Thyroid gland (tissue), 4 donors: Measurements from ENCODE around the gene RNF4. TPM values are rescaled to one million over a fixed set of nuclear protein-coding genes. Genes with fewer than 3 reads are reported as not detected.
A peak's percentile ranks its signal among the peaks of the same experiment; 100 is the strongest.
"Not testable (repeated sequence)": the region's sequence is repeated elsewhere in the genome, so short reads cannot be mapped to it uniquely, and the experiment has no call there.

Experiments used
- DNase-seq, 2 donors: peaks; one replicate each; pipeline ENCODE4 v3.0.0-alpha.2; 2019
- H3K27ac ChIP-seq, 3 donors: fragments of 200-600 bp; sonication (generic); 1 replicate in 2 of 3; 2 replicates in 1 of 3; pipeline ENCODE4 v1.5.1; 2016 to 2019; ENCODE audit warnings: mild to moderate bottlenecking in 1 of 3, moderate library complexity in 1 of 3
- H3K27me3 ChIP-seq: fragments of 200-600 bp; sonication (generic); one replicate; pipeline ENCODE4 v1.5.1; 2019
- H3K36me3 ChIP-seq, 2 donors: fragments of 200-600 bp; sonication (generic); one replicate each; pipeline ENCODE4 v1.5.1; 2016 to 2019
- H3K4me1 ChIP-seq, 2 donors: fragments of 200-600 bp; sonication (generic); one replicate each; pipeline ENCODE4 v1.5.1; 2017 to 2019
- H3K4me3 ChIP-seq, 3 donors: fragments of 200-600 bp; sonication (generic); replicated peaks in 1 of 3; 1 replicate in 2 of 3; 2 replicates in 1 of 3; pipeline ENCODE4 v1.5.1; 2016; ENCODE audit warnings: mild to moderate bottlenecking in 1 of 3
- H3K9me3 ChIP-seq: fragments of 200-600 bp; sonication (generic); one replicate; pipeline ENCODE4 v1.5.1; 2017
- CTCF ChIP-seq, 6 experiments: fragments of 200-600 bp in 3 of 6; fragments of 450-650 bp in 3 of 6; sonication (generic) in 3 of 6; IDR thresholded peaks; one replicate each; pipeline ENCODE4 v1.5.1; 2016 to 2019; ENCODE audit warnings: antibody characterized with exemption in 6 of 6, mild to moderate bottlenecking in 2 of 6, inconsistent platforms in 1 of 6, moderate library complexity in 1 of 6
- POLR2A ChIP-seq, 2 donors: fragments of 450-650 bp; IDR thresholded peaks; one replicate each; pipeline ENCODE4 v1.6.1; 2017; ENCODE audit warnings: antibody characterized with exemption in 2 of 2, mild to moderate bottlenecking in 2 of 2, moderate library complexity in 1 of 2
- WGBS, 2 donors: methylation state at CpG; one replicate each; pipeline ENCODE4 v1.1.5; 2017; 5-methylcytosine and 5-hydroxymethylcytosine counted together
- intact Hi-C: fragments of 100-400 bp; cut with DNase I; formaldehyde crosslinking; loops from one replicate; pipeline ENCODE4 v1.15.1; 2023
- total RNA-seq, 4 donors: library from RNA; depleted of rRNA; stranded (reverse); fragments of >200 nt; gene quantifications; one replicate each; pipeline ENCODE4 v1.2.3, GENCODE V29; 2016

Gene RNF4
- total RNA-seq, 4 donors from 2014 or later: 32.8 to 52.0 (median 43.0) TPM

- H3K4me3 ChIP-seq: no peak overlapping the region
- no peaks in the 10 kb centered on the region for H3K27me3 ChIP-seq
- H3K36me3 ChIP-seq: no peaks in the 10 kb centered on the region
- no peak for DNase-seq
- 88 to 92% methylated on average over 15 to 23 of the region's 23 CpGs for WGBS, 2 donors
- no peak overlapping the region for H3K27ac ChIP-seq
- H3K9me3 ChIP-seq: no peaks in the 10 kb centered on the region
- intact Hi-C loops: loop anchor here (10.0 kb wide), 1 partner anchor 203 kb away; no protein-coding TSS in a partner anchor
- H3K4me1 ChIP-seq: no peaks in the 10 kb centered on the region
- TF ChIP-seq POLR2A (IDR thresholded peaks at IDR 0.05) (no peak), CTCF (IDR thresholded peaks at IDR 0.05) (no peak)
Measured at GRCh38 chr4:2427383-2428334, 41.2 kb upstream of the RNF4 start.

- intact Hi-C loops: loop anchor here (10.0 kb wide), 1 partner anchor 204 kb away; no protein-coding TSS in a partner anchor
- no peaks in the 10 kb centered on the region for H3K4me1 ChIP-seq
- DNase-seq: no peak
Measured at GRCh38 chr4:2428496-2429213, 40.3 kb upstream of the RNF4 start.

GRCh38 chr4:2429945-2430757 lies 38.8 kb upstream of the RNF4 start:
- 78 to 79% methylated on average over 28 to 32 of the region's 49 CpGs for WGBS, 2 donors
- not testable (repeated sequence) for H3K36me3 ChIP-seq, H3K9me3 ChIP-seq, H3K27me3 ChIP-seq, H3K4me3 ChIP-seq, H3K27ac ChIP-seq, H3K4me1 ChIP-seq
- intact Hi-C loops: loop anchor here (10.0 kb wide), 1 partner anchor 205 kb away; no protein-coding TSS in a partner anchor
- peak; percentile 7 to 19 for DNase-seq

More at GRCh38 chr4:2428496-2429213, 40.3 kb upstream of the RNF4 start:
- Histone ChIP-seq H3K27ac (no peak overlapping the region), H3K27me3 (no peaks in the 10 kb centered on the region), H3K9me3 (no peaks in the 10 kb centered on the region), H3K36me3 (no peaks in the 10 kb centered on the region), H3K4me3 (no peak overlapping the region)
- 75 to 76% methylated on average over 23 to 25 of the region's 25 CpGs for WGBS, 2 donors
- TF ChIP-seq POLR2A (IDR thresholded peaks at IDR 0.05): no peak
- TF ChIP-seq CTCF (IDR thresholded peaks at IDR 0.05): no peak

GRCh38 chr4:2432004-2432403 lies 36.9 kb upstream of the RNF4 start:
- Histone ChIP-seq H3K36me3 (no peaks in the 10 kb centered on the region), H3K9me3 (no peaks in the 10 kb centered on the region), H3K4me3 (no peak overlapping the region), H3K27me3 (no peaks in the 10 kb centered on the region), H3K4me1 (no peaks in the 10 kb centered on the region), H3K27ac (no peak overlapping the region)
- no peak for TF ChIP-seq POLR2A (IDR thresholded peaks at IDR 0.05)
- TF ChIP-seq CTCF (IDR thresholded peaks at IDR 0.05): no peak
- no peak for DNase-seq
- intact Hi-C loops: no loop called here

GRCh38 chr4:2432991-2433530 lies 35.8 kb upstream of the RNF4 start:
- TF ChIP-seq CTCF (IDR thresholded peaks at IDR 0.05) (no peak), POLR2A (IDR thresholded peaks at IDR 0.05) (no peak)
- 84 to 87% methylated on average over 11 to 13 of the region's 20 CpGs for WGBS, 2 donors
- H3K4me1 ChIP-seq: no peaks in the 10 kb centered on the region
- no peaks in the 10 kb centered on the region for H3K27me3 ChIP-seq
- DNase-seq: no peak
- no peak overlapping the region for H3K27ac ChIP-seq
- no peaks in the 10 kb centered on the region for H3K36me3 ChIP-seq
- H3K9me3 ChIP-seq: no peaks in the 10 kb centered on the region
- H3K4me3 ChIP-seq: no peak overlapping the region
- intact Hi-C loops: no loop called here
